Trophoblast cell (in vitro differentiated cells and primary cell): ENCODE results near the gene CHI3L1. TPM values are rescaled to one million over a fixed set of nuclear protein-coding genes. Genes with fewer than 3 reads are reported as not detected.
A peak's percentile ranks its signal among the peaks of the same experiment; 100 is the strongest.
"Not testable (repeated sequence)": the region's sequence is repeated elsewhere in the genome, so short reads cannot be mapped to it uniquely, and the experiment has no call there.

Source experiments
- DNase-seq, 2 donors: peaks; one replicate each; pipeline ENCODE4 v3.0.0-alpha.2; 2016
- H2AFZ ChIP-seq: 2 replicates; pipeline ENCODE4 v1.6.1; 2013; ENCODE audit warnings: low read length, moderate library complexity, mild to moderate bottlenecking; ENCODE audit not compliant: insufficient read depth, poor library complexity
- H2AK5ac ChIP-seq: 2 replicates; pipeline ENCODE4 v1.6.1; 2013; ENCODE audit warnings: mild to moderate bottlenecking, low read length
- H2BK120ac ChIP-seq: 2 replicates; pipeline ENCODE4 v1.6.1; 2013; ENCODE audit warnings: low read length, mild to moderate bottlenecking, moderate library complexity; ENCODE audit not compliant: insufficient read depth, poor library complexity
- H2BK12ac ChIP-seq: 2 replicates; pipeline ENCODE4 v1.6.1; 2013; ENCODE audit warnings: mild to moderate bottlenecking, low read length, moderate library complexity
- H2BK5ac ChIP-seq: 2 replicates; pipeline ENCODE4 v1.6.1; 2013; ENCODE audit warnings: low read length, low read depth, moderate library complexity, mild to moderate bottlenecking; ENCODE audit not compliant: poor library complexity
- H3K14ac ChIP-seq: 2 replicates; pipeline ENCODE4 v1.6.1; 2013; ENCODE audit warnings: mild to moderate bottlenecking, low read length
- H3K18ac ChIP-seq: 2 replicates; pipeline ENCODE4 v1.6.1; 2013; ENCODE audit warnings: mild to moderate bottlenecking, low read length
- H3K23ac ChIP-seq: 2 replicates; pipeline ENCODE4 v1.6.1; 2013; ENCODE audit warnings: low read length
- H3K27ac ChIP-seq: 2 replicates; pipeline ENCODE4 v1.5.1; 2013; ENCODE audit warnings: low read depth, mild to moderate bottlenecking, inconsistent platforms, low read length, moderate library complexity
- H3K27me3 ChIP-seq: 2 replicates; pipeline ENCODE4 v1.6.1; 2013; ENCODE audit warnings: inconsistent platforms, mild to moderate bottlenecking, low read length, moderate library complexity; ENCODE audit not compliant: insufficient read depth
- H3K36me3 ChIP-seq, 2 experiments: 1 replicate in 1 of 2; 2 replicates in 1 of 2; pipeline ENCODE4 v1.6.1; 2013; ENCODE audit warnings: low read length in 2 of 2, mild to moderate bottlenecking in 2 of 2, moderate library complexity in 1 of 2; ENCODE audit not compliant: insufficient read depth in 2 of 2, control insufficient read depth in 1 of 2
- H3K4ac ChIP-seq: 2 replicates; pipeline ENCODE4 v1.6.1; 2013; ENCODE audit warnings: low read depth, mild to moderate bottlenecking, low read length, moderate library complexity
- H3K4me1 ChIP-seq, 2 experiments: 1 replicate in 1 of 2; 2 replicates in 1 of 2; pipeline ENCODE4 v1.6.1; 2013; ENCODE audit warnings: low read length in 2 of 2, mild to moderate bottlenecking in 2 of 2, moderate library complexity in 1 of 2; ENCODE audit not compliant: insufficient read depth in 2 of 2, control insufficient read depth in 1 of 2
- H3K4me2 ChIP-seq: 2 replicates; pipeline ENCODE4 v1.6.1; 2013; ENCODE audit warnings: inconsistent platforms, mild to moderate bottlenecking, low read length, moderate library complexity
- H3K4me3 ChIP-seq: 2 replicates; pipeline ENCODE4 v1.5.1; 2013; ENCODE audit warnings: mild to moderate bottlenecking, low read depth, low read length, inconsistent platforms
- H3K79me1 ChIP-seq: one replicate; pipeline ENCODE4 v1.6.1; 2013; ENCODE audit warnings: low read length
- H3K79me2 ChIP-seq: 2 replicates; pipeline ENCODE4 v1.6.1; 2013; ENCODE audit warnings: low read length, mild to moderate bottlenecking; ENCODE audit not compliant: control insufficient read depth, insufficient read depth, poor library complexity
- H3K9ac ChIP-seq: 2 replicates; pipeline ENCODE4 v1.6.1; 2013; ENCODE audit warnings: mild to moderate bottlenecking, low read length
- H3K9me3 ChIP-seq: 2 replicates; pipeline ENCODE4 v1.6.1; 2013; ENCODE audit warnings: low read depth, mild to moderate bottlenecking, control low read depth, inconsistent platforms, low read length; ENCODE audit not compliant: insufficient read depth
- H4K12ac ChIP-seq: 2 replicates; pipeline ENCODE4 v1.6.1; 2013; ENCODE audit warnings: low read depth, mild to moderate bottlenecking, low read length, moderate library complexity
- H4K8ac ChIP-seq: 2 replicates; pipeline ENCODE4 v1.6.1; 2013; ENCODE audit warnings: low read depth, mild to moderate bottlenecking, low read length, moderate library complexity
- H4K91ac ChIP-seq: one replicate; pipeline ENCODE4 v1.6.1; 2013; ENCODE audit warnings: low read depth, mild to moderate bottlenecking, low read length, moderate library complexity
- WGBS: extraction: QIAGEN DNeasy Blood & Tissue Kit; methylation state at CpG from one replicate; pipeline ENCODE4 v1.1.7; 2013; ENCODE audit warnings: missing lambda C conversion rate; ENCODE audit not compliant: insufficient read length, insufficient coverage; ENCODE audit errors: extremely low coverage; 5-methylcytosine and 5-hydroxymethylcytosine counted together
- polyA plus RNA-seq: library from polyadenylated mRNA; stranded (reverse); fragments of 200-250 nt; gene quantifications from 2 replicates; pipeline ENCODE4 v1.2.3, GENCODE V29; 2013

The CHI3L1 gene
- polyA plus RNA-seq: not detected in 2 replicates

GRCh38 chr1:203186446-203187303 lies at the start of gene CHI3L1:
TSS of gene CHI3L1 (minus strand) at chr1:203186704. CDS start at chr1:203186623, 81 bp downstream.
- H3K79me1 ChIP-seq: no peaks in the 10 kb centered on the region
- no peak within 1 kb of the TSS for H3K4ac ChIP-seq
- H4K91ac ChIP-seq: no peak within 1 kb of the TSS
- no peak within 1 kb of the TSS for H3K27ac ChIP-seq
- no peak within 1 kb of the TSS for H2BK5ac ChIP-seq
- H3K79me2 ChIP-seq: no peaks in the 10 kb centered on the region
- no peak within 1 kb of the TSS for H2BK12ac ChIP-seq
- H3K14ac ChIP-seq: no peak within 1 kb of the TSS
- H2AFZ ChIP-seq: no peak within 1 kb of the TSS
- H3K36me3 ChIP-seq: no peaks in the 10 kb centered on the region
- no CpG with 5 or more reads among the region's 14 CpGs for WGBS
- no peak within 1 kb of the TSS for H4K8ac ChIP-seq
- no peak within 1 kb of the TSS for H3K9ac ChIP-seq
- DNase-seq: peak in 1 of 2 donors; percentile 24
- no peak within 1 kb of the TSS for H2BK120ac ChIP-seq
- no peak within 1 kb of the TSS for H3K18ac ChIP-seq
- H3K23ac ChIP-seq: no peak within 1 kb of the TSS
- H3K27me3 ChIP-seq: no peaks in the 10 kb centered on the region
- H3K4me2 ChIP-seq: no peak within 1 kb of the TSS
- H3K9me3 ChIP-seq: no peaks in the 10 kb centered on the region
- H3K4me3 ChIP-seq: no peak within 1 kb of the TSS
- no peak within 1 kb of the TSS for H4K12ac ChIP-seq
- peaks cover 0 to 3% of the 10 kb centered on the region in 2 experiments for H3K4me1 ChIP-seq
- no peak within 1 kb of the TSS for H2AK5ac ChIP-seq

- H2BK120ac ChIP-seq, H3K4me3 ChIP-seq, H3K14ac ChIP-seq, H3K79me2 ChIP-seq, H3K9ac ChIP-seq, H4K12ac ChIP-seq, H3K18ac ChIP-seq, H3K4me2 ChIP-seq, H3K23ac ChIP-seq, H3K79me1 ChIP-seq, H3K4me1 ChIP-seq, H3K4ac ChIP-seq, H2AFZ ChIP-seq, DNase-seq, H4K8ac ChIP-seq, H2BK5ac ChIP-seq, H2BK12ac ChIP-seq, H3K36me3 ChIP-seq, H2AK5ac ChIP-seq, H4K91ac ChIP-seq, H3K27ac ChIP-seq, H3K9me3 ChIP-seq, H3K27me3 ChIP-seq: not testable (repeated sequence)
- no CpG with 5 or more reads among the region's 7 CpGs for WGBS
Observed at GRCh38 chr1:203234901-203235300, 48.4 kb upstream of the CHI3L1 start.

GRCh38 chr1:203229471-203230135 lies 43.1 kb upstream of the CHI3L1 start, which contains the start of gene CHIT1:
TSS of gene CHIT1 (minus strand) at chr1:203229673. CDS start at chr1:203229636, 37 bp downstream.
- no peak within 1 kb of the TSS for H3K9ac ChIP-seq
- H3K23ac ChIP-seq: no peak within 1 kb of the TSS
- H3K79me1 ChIP-seq: no peaks in the 10 kb centered on the region
- H3K4me2 ChIP-seq: no peak within 1 kb of the TSS
- H4K91ac ChIP-seq: no peak within 1 kb of the TSS
- no peak within 1 kb of the TSS for H2AK5ac ChIP-seq
- no peak within 1 kb of the TSS for H2BK120ac ChIP-seq
- no peak within 1 kb of the TSS for H3K27ac ChIP-seq
- no peak for DNase-seq
- no peaks in the 10 kb centered on the region for H3K36me3 ChIP-seq
- H3K79me2 ChIP-seq: no peaks in the 10 kb centered on the region
- H2AFZ ChIP-seq: no peak within 1 kb of the TSS
- H3K18ac ChIP-seq: no peak within 1 kb of the TSS
- H4K12ac ChIP-seq: no peak within 1 kb of the TSS
- H3K27me3 ChIP-seq: no peaks in the 10 kb centered on the region
- no peak within 1 kb of the TSS for H2BK5ac ChIP-seq
- no peak within 1 kb of the TSS for H3K4me3 ChIP-seq
- peaks cover 8% of the 10 kb centered on the region for H3K9me3 ChIP-seq
- WGBS: no CpG with 5 or more reads among the region's 7 CpGs
- H4K8ac ChIP-seq: no peak within 1 kb of the TSS
- peaks cover 0 to 2% of the 10 kb centered on the region in 2 experiments for H3K4me1 ChIP-seq
- H3K14ac ChIP-seq: no peak within 1 kb of the TSS
- H3K4ac ChIP-seq: no peak within 1 kb of the TSS
- no peak within 1 kb of the TSS for H2BK12ac ChIP-seq

- no peak overlapping the region for H2BK12ac ChIP-seq
- H3K14ac ChIP-seq: no peak overlapping the region
- no peak overlapping the region for H3K4me3 ChIP-seq
- no peak overlapping the region for H2BK120ac ChIP-seq
- peaks cover 0 to 2% of the 10 kb centered on the region in 2 experiments for H3K4me1 ChIP-seq
- H3K79me2 ChIP-seq: no peaks in the 10 kb centered on the region
- DNase-seq: no peak
- no peak overlapping the region for H2BK5ac ChIP-seq
- H3K4ac ChIP-seq: no peak overlapping the region
- no peak overlapping the region for H2AFZ ChIP-seq
- H3K23ac ChIP-seq: no peak overlapping the region
- no CpG with 5 or more reads among the region's 4 CpGs for WGBS
- H2AK5ac ChIP-seq: no peak overlapping the region
- H3K27ac ChIP-seq: no peak overlapping the region
- peaks cover 6% of the 10 kb centered on the region for H3K9me3 ChIP-seq
- H3K79me1 ChIP-seq: no peaks in the 10 kb centered on the region
- no peak overlapping the region for H3K4me2 ChIP-seq
- H4K12ac ChIP-seq: no peak overlapping the region
- H3K36me3 ChIP-seq: no peaks in the 10 kb centered on the region
- no peak overlapping the region for H4K91ac ChIP-seq
- H3K18ac ChIP-seq: no peak overlapping the region
- no peak overlapping the region for H3K9ac ChIP-seq
- H4K8ac ChIP-seq: no peak overlapping the region
- H3K27me3 ChIP-seq: no peaks in the 10 kb centered on the region
Observed at GRCh38 chr1:203228670-203229069, 42.2 kb upstream of the CHI3L1 start.
